HG03520 (cell line): Measurements from ENCODE around the gene CIDEC.
A peak's percentile ranks its signal among the peaks of the same experiment; 100 is the strongest.
"Not testable (repeated sequence)": the region's sequence is repeated elsewhere in the genome, so short reads cannot be mapped to it uniquely, and the experiment has no call there.

Experiments
- ATAC-seq: cut with Tn5 transposase; IDR thresholded peaks from one replicate; pipeline ENCODE4 v1.9.1; 2021; ENCODE audit warnings: mild to moderate bottlenecking, moderate library complexity; ENCODE audit not compliant: unreplicated experiment

CIDEC gene

DNA sequence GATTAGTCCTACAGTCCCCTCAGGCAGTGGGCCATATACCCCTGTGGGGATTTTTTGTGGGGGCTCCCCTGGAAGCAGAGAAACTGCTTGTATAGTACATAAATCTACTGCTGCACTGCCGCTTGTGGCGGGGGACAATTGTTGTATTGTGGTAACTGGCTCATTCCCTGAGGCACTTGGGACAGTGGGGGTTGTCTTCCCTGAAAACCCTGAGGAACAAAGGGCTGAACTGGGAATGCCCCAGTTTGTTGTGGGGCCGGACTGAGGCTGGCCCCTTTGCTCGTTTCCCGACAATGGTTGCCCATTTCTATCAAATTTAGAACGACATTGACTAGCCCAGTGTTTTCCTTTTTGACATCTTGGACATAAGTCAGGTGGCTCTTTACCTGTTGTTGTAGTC, 28.7 kb downstream of the CIDEC start:
- not testable (repeated sequence) for ATAC-seq

DNA sequence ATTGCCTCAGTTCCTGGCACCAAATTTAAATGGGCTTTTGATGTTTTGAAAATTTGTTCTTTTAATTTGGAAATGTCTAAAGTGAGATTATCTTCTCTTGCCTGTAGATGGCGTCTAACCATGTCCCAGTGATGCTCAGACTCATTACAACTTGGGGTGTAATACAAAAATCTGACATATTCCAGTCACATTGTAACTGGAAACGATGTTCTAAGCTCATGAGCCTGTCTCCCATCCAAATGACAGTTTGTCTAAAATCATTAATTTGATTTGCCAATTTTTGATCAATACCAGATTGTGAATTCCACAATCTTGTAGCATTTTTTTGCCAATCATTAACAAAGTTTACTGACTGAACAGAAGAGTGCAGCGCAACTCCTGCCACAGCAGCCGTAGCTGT, 31.2 kb downstream of the CIDEC start:
- not testable (repeated sequence) for ATAC-seq

DNA sequence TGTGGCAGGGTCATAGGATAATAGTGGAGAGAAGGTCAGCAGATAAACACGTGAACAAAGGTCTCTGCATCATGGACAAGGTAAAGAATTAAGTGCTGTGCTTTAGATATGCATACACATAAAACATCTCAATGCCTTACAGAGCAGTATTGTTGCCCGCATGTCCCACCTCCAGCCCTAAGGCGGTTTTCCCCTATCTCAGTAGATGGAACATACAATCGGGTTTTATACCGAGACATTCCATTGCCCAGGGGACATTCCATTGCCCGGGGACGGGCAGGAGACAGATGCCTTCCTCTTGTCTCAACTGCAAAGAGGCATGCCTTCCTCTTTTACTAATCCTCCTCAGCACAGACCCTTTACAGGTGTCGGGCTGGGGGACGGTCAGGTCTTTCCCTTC, 32.2 kb downstream of the CIDEC start:
- not testable (repeated sequence) for ATAC-seq

DNA sequence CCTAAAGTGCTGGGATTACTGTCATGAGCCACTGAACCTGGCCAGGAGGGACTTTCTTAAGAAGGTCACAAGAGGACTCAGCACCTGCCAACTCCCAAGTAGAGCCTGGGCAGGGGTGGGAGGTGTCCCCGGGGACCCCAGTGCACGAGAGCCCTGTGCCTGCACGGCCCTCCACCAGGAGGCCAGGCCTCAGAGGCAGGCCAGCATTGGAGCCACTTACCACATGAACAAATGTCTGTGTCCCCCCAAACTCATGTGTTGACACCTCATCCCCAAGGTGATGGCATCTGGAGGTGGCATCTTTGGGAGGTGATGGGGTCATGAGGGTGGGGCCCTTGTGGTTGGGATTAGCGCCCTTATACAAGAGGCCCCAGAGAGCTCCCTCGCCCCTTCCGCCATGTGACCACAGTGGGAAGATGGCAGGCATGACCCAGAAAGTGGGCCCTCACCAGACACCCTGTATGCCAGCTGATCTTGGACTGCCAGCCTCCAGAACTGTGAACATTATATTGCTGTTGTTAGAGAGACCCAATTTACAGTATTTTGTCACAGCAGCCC, 33.0 kb downstream of the CIDEC start:
- no peak for ATAC-seq

DNA sequence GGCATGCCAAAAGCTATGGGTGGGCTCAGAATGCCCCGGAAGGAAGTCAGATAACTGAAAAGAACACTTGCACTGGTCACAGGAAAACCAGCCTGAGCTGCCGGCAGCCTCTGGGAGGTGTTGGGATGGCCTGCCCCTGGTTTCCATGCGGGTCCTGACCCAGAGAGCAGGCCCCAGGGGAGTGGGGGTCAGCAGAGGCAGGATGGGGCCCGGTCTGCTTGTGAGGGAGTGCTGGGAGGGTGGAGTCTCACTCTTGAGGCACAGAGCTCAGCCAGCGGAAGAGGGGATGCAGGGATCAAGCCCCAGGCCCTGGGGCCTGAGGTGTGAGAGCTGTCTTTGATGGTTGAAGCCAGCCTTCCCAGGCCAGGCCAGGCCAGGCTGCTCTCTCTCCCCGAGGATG, 33.8 kb downstream of the CIDEC start:
- no peak for ATAC-seq

DNA sequence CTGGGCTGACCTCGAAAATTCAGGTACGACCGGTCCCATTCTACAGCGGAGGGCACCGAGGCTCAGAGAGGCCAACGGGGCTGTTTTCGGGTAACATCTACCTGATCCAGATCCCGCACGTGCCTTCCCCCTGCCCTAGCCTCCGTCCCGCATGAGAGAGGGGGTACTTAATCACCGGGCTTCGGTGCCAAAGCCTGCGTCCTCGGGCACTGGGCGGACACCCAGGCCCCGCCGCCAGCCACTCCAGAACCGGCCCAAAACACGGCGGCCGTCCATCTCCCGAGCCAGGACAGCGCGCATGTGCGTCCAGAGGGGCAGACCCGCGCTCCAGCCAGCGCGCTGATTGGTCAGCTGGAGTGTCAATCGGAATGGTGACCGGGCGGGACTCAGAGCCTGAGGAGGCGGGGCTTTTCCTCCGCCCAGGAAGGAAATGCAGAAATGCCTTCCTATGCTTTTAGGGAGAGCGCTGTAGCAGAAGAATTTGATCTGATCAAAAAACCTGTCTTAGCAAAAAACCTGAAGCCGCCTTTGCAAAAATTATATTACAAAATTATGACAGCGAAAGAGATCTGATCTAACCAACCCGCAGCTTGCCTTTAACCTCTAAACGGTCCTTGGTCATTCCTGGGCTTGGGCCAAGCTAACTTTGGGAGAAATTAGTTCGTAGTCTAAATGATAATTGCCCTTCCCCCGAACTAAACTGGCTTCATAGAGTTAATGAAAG, 36.2 kb downstream of the CIDEC start, which contains the start of gene RPUSD3:
RPUSD3 (minus strand) TSS at position 294 of the 724 bp plus-strand sequence; CDS start at position 276, 18 bp downstream.
- ATAC-seq = peak; percentile 95

DNA sequence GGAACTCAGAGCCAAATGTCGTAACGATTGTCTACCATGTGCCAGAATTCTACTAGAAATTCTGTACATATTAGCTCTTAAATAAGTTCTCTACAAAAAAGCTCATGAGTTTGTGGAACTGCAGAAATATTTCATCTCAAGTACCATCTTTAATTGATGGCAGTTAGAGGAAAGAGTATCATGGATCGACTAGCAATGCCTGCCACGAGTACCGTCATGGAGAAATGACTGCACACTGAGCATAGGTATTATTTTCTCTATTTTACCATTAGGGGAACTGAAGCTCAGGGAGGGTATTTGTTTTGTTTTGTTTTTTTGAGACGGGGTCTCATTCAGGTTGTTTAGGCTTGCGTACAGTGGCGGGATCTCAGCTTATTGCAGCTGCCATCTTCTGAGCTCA, 39.0 kb downstream of the CIDEC start:
- ATAC-seq = no peak

DNA sequence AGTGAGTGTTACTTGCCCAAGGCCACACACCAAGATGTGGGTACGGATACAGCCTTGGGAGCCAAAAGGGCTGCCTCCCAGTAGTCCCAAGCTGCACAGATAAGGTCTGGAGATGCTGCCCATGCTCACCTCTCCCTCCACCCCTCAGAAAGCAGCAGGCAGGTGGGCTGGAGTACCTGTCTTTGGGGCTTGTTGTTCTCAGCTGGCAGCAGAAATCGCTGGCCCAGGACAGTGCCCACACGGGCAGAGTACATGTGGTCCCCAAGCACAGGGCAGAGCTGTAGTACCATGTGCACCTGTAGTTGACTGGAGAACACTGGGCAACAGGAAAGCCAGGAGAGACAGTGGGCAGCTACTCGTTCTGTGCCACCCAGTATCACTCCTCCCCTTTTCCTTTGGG, 41.2 kb downstream of the CIDEC start:
- ATAC-seq = no peak

DNA sequence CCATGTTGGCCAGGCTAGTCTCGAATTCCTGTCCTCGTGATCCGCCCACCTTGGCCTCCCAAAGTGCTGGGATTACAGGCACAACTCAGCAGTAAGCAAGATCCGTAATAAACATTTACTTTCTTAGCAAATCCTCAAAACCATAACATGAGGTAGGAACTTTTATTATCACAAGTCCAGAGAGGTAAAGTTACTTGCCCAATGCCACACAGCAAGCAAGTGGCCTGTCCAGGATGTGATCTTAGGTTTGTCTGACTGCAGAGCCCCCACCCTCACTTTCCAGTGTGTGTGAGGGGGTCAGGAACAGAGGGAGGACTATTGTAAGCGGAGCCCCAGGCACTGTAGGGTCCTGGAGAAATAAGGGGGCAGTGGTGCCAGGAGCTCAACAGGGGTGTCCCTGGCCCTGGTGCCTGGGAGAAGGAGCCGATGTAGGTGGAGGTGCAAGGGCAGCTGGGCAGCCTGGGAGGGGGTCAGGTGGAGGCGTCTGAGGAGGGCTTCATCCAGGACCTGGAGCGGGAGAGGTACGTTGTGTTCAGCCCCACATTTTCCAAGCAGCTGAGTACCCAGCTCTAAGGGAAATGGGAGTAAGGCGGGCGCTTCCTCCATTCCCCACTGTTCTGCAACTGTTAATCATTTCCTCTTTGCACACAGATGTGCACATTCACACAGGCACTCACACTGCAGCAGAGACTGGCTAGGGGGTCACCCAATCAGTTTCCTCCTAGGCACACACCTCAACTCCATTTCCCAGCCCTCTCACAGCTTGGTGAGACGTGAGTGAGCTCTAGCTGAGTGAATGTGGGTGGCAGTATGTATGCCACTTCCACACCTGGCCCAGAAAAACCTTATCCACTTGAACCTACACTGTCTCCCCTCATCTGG, 42.1 kb downstream of the CIDEC start:
- ATAC-seq = no peak

DNA sequence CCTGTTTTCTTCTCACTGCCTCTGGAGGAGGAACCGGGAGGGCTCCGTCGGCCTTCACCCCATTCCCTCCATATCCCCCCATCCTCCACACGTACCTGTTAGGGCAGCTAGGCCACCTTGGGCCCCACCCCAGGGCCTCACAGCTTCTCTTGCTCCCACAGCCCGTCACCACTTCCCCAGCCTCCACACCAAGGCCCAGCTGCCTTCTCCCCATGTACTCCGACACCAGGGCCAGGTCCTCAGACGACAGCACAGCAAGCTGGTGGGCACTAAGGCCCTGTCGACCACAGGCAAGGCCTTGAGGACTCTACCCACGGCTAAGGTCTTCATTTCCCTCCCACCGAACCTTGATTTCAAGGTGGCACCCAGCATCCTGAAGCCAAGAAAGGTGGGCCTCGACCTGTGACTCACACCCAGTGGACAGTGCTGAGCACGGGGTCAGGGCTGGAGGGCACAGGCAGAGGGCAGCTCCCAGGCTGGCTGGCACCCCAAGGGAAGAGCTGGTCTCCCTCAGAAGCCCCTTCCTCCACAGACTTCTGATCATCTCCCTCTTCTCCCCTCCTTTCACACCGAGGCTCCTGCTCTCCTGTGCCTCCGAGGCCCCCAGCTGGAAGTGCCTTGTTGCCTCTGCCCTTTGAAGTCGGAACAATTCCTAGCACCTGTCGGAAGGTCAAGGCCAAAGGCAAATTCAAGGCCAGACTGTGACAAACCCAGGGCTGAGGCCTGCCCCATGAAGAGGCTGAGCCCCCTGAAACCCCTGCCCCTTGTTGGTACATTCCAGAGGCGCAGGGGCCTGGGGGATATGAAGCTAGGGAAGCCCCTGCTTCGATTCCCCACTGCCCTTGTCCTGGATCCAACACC, 45.3 kb downstream of the CIDEC start:
- no peak for ATAC-seq

DNA sequence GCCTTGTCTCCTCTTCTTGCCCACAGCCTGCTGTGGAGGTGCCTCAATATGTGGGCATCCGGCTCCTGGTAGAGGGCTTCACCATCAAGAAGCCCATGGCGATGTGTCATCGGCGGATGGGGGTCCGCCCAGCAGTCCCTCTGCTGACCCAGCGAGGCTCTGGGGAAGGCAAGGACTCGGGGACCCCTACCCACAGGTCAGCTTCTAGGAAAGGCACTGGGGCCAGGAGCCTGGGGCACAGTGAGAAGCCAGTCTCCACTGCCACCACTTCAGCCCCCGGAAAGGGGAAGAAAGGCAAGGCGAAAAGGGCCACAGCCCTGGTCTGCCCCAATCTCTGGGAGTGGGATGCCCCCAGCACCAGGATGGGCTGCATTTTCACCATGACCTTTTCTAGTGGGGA, 47.0 kb downstream of the CIDEC start:
- no peak for ATAC-seq

DNA sequence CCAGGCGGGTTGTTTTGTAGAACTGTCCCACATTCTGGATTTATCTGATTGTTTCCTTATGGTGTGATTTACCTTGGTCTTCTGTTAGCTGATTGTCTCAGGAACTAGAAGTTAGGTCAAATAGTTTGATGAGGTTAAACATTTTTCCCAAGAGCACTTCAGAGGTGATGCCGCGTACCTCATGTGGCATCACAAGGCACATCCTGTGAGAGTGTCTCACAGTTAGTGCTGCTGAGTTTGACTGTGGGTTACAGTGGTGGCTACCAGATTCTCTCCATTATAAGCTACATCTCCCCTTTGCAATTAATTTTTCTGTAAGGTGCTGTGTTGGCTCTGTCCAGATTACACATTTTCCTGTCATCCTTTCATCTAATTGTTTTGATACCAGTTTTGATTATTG, 48.8 kb downstream of the CIDEC start:
- no peak for ATAC-seq

DNA sequence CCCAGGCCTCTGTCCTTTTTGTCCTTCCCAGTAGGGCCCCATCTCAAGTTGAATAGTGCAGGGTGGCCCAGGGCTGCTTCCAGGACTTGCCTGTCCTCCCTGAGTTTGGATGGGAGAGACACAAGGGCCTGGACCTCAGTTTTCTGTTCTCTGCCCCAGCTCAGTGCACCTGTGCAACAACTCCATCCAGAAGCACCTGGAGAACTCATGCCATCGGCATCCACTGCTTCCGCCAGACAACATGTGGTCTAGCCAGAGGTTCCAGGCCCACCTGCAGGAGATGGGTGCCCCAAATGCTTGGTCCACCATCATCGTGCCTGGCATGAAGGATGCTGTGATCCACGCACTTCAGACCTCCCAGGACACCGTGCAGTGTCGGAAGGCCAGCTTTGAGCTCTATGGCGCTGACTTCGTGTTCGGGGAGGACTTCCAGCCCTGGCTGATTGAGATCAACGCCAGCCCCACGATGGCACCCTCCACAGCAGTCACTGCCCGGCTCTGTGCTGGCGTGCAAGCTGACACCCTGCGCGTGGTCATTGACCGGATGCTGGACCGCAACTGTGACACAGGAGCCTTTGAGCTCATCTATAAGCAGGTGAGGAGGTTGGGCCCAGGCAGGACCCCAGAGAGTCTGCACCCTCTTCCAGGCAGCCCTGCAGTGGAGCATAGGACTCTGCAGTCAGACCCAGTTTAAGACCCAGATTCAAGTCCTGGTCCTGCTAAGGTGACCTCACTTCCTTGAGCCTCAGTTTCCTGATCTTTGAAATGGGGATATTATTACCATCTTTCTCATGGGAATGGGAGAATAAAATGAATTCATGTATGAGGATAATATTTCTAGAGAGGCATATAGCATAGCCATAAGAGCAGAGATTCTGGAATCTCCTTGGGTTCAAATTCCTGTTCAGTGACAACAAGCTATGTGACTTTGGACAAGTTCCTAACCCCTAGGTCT, 51.0 kb downstream of the CIDEC start:
- no peak for ATAC-seq

DNA sequence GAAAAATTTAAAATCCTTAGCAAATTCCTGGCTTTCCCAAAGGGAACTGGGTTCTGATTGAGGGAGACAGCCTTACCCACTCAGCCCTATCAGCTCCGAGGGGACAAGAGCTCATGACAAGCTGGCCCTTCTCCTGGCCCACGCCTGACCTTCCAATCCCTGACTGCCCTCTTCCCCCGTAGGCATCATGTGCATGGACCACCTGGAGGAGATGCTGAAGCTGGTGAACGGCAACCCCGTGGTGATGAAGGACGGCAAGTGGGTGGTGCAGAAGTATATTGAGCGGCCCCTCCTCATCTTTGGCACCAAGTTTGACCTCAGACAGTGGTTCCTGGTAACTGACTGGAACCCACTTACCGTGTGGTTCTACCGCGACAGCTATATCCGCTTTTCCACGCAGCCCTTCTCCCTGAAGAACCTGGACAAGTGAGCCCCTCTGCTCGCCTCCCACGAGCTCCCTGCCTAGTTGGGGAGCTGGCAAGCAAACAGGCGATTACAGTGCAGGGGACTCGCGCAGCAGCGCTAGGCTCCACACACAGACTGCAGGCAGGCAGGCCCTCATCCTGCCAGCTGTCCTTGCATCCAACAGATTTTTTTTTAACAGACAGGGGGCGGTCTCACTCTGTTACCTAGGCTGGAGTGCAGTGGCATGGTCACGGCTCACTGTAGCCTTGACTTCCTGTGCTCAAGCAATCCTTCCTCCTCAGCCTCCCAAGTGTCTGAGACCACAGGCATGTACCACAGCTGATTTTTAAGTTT, 53.1 kb downstream of the CIDEC start:
- no peak for ATAC-seq

DNA sequence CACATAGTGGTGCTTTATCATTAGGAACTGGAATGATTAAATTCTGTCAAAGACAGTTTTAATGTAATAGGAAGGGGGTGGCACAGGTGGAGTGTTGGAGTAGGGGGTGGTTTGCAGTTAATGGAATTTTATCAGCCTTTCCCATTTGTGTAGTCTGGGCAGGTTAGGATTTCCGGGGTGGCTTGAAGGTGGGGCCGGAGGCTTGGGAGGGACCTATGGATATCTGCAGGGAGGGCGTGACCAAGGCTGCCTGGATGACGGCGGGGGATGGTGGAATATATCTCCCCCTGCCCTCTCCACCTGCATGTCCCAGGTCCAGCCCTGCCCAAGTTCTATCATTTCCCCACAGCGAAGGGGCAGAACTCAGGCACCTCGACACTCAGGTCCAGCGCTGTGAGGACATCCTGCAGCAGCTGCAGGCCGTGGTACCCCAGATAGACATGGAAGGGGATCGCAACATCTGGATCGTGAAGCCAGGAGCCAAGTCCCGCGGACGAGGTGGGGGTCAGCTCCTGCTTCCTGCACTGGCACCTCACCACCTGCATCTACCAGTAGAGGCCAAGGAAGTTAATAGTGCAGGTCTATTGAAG, 54.5 kb downstream of the CIDEC start:
- no peak for ATAC-seq

DNA sequence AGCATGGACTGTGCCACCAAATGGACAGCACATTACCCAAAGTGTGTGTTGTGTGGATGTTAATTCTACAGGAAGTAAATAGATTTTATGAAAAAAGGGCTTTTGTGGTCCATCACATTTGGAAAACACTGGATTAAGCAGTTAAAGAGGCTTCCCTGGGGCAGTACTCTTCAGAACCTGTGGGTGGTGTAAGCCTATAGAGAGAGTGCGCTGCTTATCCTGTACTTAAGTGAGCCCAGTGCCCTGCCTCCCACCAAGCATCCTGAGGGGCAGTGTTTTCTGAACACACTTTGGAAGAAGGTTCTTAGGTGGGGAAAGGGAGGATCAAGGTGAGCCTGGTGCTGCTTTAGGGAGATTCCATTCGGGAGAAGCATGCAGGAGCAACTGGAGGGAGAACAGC, 59.1 kb downstream of the CIDEC start:
- ATAC-seq = no peak

DNA sequence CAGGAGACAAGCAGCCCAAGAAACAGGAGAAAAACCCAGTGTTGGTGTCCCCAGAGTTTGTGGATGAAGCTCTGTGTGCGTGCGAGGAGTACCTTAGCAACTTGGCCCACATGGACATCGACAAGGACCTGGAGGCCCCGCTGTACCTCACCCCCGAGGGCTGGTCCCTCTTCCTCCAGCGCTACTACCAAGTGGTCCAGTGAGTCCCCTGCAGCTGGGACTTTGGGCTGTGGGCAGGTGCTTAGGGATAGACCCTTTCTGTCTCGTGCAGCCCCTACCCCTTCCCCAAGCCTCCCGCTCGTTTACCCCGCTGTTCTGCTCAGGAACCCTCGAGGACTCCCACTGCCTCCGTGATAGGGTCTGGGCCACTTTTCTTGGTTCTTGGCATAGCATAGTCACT, 59.5 kb downstream of the CIDEC start:
- ATAC-seq = no peak

DNA sequence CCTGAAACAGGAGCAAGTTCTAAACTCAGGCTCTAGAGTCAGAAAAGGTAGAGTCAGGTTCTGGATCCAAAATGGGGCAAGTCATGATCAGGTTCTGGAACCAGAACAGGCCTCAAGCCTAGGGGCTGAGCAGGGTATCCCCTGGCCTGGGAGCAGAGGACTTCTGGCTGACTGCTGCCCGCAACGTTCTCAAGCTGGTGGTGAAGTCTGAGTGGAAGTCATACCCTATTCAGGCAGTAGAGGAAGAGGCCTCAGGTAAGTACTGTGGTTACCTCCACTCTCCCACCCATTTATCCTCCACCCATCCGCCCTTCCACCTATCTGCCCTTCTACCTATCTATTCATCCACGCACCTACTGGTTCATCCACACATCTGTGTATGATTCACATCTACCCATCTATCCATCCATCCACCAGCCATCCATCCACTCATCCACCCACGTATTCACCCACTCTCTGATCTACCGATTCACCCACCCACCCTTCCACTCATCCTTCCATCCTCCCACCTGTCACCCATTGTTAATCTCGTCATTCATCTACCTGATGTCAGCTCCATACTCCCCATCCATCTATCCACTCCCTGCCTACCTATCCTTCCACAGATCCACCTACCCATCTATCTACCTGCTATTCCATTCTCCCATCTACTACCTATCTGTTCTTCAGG, 61.3 kb downstream of the CIDEC start:
- ATAC-seq = no peak
